GM19193 (cell line): ENCODE measurements around the gene CPSF3.

ENCODE experiments used
- POLR2A ChIP-seq: IDR thresholded peaks from 4 replicates; pipeline ENCODE4 v1.6.1; 2011; ENCODE audit not compliant: insufficient read depth, insufficient read length; ENCODE audit errors: extremely low read depth

The CPSF3 gene

DNA sequence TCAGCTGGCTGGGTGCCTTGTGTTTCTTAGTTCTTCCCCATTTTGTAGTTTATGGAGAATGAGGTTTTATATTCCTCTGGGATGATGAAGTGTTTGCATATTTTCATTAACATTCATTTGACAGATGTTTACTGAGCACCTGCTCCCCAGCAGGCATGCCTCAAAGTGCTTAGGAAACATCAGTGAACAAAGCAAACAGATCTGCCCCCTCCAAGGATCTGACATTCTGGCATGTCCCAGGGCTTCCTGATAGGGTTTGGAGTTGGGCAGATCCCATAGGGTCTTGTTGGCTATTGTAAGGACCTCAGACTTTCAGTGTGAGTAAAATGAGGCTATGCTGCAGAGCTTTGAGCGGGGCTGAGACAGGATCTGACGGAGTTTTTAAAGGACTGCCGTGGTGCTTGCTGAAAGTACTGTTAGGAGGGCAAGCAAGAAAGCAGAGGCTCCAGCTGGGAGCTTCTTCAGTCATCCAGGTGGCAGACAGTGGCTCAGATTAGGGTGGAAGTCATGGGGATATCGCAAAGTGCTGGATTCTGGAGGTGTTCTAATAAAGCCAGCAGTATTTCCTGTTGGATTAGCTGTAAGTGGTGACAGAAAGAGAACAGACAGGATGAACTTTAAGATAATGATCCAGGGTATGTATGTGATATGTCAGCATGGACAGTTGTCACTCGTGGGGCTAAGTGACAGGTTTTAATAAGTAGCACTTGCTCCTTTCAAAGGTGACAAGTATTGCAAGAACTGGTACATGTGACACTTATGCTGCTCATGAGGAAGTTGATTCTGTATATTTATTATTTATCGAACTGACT lies 39.6 kb downstream of the CPSF3 start:
- TF ChIP-seq POLR2A, result no peak

DNA sequence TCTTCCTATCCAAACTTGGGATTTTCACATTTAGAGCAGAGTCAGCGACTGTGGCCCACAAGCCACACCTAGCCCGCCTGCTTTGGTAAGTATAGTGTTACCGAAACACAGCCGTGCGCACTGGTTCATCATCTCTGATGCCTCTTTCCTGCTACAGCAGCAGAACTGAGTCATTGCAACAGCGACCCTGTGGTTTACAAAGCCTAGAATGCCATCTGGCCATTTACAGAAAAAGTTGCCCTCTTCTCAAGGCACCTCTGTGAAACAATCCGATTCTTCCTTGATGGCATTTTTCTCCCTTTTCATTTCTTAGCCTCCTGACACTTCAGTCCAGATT lies 40.2 kb downstream of the CPSF3 start:
- no peak for TF ChIP-seq POLR2A

DNA sequence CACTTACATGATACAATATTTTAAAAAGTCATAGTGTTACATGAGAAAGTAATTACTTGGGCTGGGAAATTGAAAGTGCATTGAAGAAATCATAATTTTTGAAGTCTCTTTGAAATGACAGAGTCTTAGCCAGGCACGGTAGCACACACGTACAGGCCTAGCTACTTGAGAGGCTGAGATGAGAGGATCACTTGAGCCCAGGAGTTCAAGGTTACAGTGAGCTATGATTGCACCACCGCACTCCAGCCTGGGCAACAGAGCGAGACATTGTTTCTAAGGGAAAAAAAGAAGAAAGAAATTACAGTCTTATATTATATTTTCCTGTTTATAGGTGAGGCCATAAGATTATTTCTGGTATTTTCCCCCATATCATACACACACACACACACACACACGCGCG lies 41.7 kb downstream of the CPSF3 start:
- no peak for TF ChIP-seq POLR2A

DNA sequence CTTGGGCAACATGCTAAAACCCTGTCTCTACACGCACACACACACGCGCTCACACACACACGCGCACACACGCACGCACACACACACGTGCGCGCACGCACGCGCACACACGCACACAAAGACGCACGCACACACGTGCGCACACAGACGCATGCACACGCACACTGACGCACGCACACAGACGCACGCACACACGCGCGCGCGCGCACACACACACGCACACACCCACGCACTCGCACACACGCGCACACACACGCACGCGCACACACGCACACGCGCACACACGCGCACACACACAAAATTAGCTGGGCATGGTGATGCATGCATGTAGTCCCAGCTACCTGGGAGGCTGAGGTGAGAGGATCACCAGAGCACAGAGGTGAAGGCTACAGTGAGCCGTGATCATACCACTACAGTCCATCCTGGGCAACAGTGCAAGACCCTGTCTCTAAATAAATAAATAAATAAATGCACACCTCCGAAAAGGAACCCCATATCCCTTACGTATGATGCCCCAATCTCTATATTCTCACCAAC lies 42.8 kb downstream of the CPSF3 start:
- no peak for TF ChIP-seq POLR2A

DNA sequence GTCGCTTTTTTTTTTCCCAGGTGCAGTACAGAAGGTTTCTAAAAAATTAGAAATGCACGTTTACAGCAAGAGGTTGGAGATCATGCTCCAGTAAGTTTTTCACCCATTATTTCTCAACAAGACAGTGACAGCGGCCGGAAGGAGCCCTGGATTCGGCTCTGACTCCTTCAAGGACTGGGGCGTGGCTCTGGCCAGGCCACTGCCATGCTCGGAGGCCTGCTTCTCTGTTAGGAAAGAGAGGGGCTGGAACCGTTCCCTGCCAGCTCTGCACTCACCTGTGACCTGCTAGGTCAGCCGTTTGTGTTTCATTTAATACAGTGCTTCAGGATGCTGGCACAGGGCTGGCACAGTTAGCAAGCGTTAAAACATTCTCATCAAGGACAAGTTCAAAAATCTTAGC lies 44.2 kb downstream of the CPSF3 start:
- no peak for TF ChIP-seq POLR2A

DNA sequence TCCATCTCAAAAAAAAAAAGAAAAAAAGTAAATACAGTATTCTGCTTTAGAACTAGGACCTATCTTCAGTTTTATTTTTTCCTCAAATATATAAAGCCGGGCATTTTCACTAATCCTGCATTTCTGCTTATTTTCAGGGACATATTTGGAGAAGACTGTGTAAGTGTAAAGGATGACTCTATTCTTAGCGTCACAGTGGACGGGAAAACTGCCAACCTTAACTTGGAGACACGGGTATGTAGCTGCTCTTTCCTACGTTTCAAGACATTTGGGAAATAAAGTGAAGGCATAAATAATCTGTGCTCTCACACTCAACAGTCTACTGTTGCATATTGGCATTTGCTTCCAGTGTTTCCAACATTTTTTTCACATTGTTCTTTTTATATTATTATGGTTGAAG lies 47.8 kb downstream of the CPSF3 start:
- TF ChIP-seq POLR2A, result no peak

DNA sequence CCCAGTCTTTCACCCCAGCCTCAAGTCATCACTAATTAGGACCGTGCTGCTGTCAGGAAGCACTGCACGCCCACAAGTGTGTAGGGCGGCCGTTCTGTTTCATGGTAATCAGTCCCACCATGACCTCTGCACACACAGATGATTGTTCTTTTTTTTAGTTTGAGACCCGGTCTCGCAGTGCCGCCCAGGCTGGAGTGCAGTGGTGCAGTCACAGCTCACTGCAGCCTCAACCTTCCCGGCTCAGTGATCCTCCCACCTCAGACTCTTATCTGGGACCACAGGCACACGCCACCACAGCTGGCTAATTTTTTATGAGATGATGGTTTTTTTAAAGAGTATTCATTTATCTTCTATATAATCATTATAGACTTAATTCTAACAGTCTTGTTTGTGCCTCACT lies 49.1 kb downstream of the CPSF3 start:
- no peak for TF ChIP-seq POLR2A

DNA sequence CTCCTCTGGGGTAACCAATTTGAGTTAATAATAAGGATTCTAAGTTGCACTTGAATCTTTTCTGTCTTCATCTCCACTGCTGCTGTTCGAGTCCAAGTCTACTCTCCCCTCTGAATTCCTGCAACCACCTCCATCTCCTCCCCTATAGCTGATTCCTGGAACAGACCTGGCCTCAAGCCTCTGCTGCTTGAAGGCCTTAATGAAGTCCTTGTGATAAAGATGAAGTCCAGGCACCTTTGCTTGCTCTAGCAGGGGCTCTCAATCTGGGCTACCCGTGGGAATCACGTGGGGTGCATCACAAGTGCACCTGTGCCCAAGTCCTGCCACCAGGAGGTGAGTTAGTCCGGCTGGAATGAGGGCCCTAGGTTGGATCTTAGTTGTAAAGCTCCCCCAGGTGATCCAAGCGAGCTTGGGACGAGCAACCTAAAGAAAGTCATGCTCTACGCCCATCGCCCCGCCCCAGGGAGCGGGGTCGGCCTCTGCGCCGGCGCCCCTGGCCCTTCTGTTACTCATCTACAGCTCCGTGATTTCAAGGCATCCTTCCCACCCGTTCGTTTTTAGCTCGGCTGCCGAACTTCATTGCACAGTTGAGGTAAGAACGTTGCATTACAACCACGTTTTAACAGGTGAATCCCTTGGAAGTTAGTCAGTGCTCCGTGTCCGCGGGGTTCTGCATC lies 50.0 kb downstream of the CPSF3 start:
- no peak for TF ChIP-seq POLR2A

DNA sequence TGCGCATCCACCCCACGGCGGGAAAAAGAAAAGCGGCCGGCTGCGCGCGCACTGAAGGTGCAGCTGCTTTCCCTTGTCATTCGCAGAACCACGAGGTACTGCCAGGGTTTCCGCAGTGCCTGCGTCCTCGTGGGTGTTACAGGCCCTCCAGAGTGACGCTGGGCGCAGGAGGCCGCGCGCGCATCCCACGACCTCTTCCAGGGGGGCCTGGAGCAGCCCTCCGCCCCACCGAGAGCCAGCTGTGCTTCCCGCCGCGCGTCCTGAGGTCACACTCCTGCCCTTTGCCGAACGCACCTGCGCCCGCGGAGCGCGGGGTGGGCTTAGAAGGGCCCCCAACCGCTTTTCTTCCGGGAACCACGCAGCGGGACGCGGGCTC lies 50.5 kb downstream of the CPSF3 start:
- TF ChIP-seq POLR2A, result no peak

DNA sequence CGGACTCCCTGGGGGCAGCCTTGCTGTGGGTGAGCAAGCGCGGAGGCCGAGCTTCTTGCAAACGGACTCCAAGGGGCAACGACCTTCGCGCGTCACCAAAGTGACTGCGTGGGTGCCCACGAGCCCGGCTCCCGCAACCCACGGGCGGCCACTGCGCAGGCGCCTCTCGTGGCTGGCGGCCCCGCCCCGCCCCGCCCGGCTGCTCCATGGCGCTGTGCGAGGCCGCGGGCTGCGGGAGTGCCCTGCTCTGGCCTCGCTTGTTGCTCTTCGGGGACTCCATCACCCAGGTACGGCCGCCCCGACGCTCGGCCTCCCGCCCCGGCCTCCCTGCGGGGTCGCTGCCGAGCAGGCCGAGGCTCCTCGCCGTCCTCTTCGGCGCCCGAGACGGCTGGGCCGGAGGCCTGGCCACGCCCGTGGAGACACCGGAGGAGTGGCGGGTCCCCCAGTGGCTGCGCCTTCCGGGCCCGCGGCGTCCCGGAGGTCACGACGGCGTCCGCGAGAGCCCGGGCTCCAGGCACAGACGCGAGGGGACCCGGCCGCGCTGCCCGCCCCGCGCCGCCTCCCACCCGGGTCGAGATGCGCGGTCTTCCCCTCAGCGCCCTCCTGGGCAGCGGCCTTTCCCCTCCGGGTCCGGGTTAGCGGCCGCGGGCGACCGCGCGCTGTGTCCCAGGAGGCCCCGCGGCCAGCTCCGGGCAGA lies 51.1 kb downstream of the CPSF3 start, which contains the start of gene IAH1:
IAH1 (plus strand) TSS at position 191 of the 697 bp plus-strand sequence; CDS start at position 207, 16 bp downstream.
- peak; percentile 74 for TF ChIP-seq POLR2A

DNA sequence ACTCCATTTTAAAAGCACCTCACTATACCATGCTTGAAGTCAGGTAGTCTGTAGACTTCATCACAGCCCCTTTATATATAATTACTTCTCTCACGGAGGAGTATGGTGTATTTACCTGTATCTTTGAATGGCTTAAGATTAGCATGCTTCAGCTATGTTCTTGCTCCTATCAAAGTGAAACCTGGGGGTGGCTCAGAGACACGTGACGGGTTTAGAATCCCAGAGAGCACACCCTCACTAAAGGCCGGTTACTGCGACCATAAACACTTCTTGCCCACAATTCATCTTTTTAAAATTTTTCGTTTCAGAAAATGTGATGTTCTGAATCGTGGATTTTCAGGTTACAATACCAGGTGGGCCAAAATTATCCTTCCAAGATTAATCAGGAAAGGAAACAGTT lies 54.5 kb downstream of the CPSF3 start:
- no peak for TF ChIP-seq POLR2A

DNA sequence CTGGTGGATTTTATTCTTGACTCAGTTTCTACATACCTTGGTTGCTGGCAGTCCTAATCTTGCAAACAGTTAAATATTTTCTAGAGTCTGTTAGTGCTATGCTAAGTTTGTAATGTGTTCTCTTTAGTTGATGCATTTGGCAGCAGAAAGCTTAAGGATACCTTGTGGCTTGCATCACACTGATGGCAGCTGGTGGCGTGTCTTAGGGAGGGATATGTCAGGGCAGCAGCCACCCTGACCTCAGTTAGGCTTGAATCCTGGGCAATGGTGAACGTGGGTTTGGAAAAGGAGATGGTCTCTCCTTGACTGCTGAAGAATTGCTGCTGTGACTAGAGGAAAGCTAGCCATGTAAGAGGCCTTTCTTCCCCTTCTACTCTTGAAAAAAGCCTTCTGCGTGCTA lies 55.1 kb downstream of the CPSF3 start:
- TF ChIP-seq POLR2A, result no peak

DNA sequence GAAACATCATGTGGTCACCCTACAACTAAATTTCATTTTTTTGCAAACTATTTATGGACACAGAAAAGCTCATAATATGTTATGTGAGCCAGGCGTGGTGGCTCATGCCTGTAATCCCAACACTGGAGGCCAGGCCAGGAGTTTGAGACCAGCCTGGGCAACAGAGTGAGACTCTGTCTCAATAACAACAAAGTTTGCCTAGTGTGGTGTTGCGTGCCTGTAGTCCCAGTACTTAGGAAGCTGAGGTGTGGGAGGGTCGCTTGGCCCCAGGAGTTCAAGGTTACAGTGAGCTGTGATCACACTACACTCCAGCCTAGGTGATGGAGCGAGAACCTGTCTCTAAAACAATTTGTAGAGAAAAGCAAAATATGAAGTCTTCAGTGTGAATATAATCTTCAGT lies 56.7 kb downstream of the CPSF3 start:
- TF ChIP-seq POLR2A, result no peak

DNA sequence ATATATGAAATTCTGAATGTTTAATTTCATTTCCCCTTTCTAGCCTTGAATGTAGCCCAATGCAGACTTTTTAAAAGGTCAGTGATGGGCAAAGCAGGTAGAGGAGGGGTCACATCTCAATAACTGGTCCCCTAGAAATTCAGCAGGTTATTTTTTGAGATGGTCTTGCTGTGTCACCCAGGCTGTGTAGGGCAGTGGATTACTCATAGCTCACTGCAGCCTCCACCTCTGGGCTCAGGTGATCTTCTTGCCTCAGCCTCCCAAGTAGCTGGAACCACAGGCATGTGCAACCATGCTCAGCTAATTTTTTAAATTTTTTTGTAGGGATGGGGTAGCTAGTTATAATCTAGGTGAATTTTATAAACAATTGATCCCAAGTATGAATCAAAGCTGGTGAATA lies 59.7 kb downstream of the CPSF3 start:
- no peak for TF ChIP-seq POLR2A

DNA sequence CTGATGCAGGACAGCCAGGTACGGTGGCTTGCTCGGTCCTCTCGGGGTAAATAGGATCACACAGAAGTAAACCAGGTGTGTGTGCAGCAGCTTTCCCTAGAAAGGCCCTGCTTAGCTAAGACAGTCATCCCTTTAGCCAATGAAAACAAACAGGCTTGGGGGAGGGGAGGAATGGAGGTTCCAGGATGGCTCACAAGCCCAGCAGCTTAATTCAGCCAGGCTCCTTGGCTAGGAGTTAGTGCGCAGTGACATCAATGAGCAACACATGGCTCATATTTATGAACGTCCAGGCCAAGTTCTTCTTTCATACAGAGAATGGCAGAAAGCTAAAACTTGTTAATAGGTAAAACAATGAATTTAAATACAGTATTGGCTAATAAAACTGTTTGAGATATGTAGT lies 61.1 kb downstream of the CPSF3 start:
- no peak for TF ChIP-seq POLR2A
